HL-60/S4 treated with phorbol 12-myristate 13-acetate at 8.2 ng/mL for 4 days and 3 days (cell line): ENCODE measurements around the gene KRTAP9-4.
"Not testable (repeated sequence)": the region's sequence is repeated elsewhere in the genome, so short reads cannot be mapped to it uniquely, and the experiment has no call there.

Experiments used
- in situ Hi-C: fragments of 300-500 bp; cut with MboI; formaldehyde crosslinking; loops from 2 replicates; pipeline ENCODE4 v1.15.0; 2022; ENCODE audit warnings: low sequenced_read_pairs

Gene KRTAP9-4

DNA sequence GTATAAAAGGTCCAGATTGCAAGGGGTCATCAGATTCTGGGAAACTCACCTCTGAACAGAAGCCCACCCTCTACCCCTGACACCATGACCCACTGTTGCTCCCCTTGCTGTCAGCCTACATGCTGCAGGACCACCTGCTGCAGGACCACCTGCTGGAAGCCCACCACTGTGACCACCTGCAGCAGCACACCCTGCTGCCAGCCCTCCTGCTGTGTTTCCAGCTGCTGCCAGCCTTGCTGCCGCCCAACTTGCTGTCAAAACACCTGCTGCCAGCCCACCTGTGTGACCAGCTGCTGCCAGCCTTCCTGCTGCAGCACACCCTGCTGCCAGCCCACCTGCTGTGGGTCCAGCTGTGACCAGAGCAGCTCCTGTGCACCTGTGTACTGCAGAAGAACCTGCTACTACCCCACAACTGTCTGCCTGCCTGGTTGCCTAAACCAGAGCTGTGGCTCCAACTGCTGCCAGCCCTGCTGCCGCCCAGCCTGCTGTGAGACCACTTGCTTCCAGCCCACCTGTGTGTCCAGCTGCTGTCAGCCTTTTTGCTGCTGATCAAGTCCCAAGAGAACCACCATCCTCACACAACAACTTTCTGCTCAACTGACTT, at the start of gene KRTAP9-4:
TSS of gene KRTAP9-4 (plus strand) at position 51 of the 604 bp plus-strand sequence. CDS start at position 85, 34 bp downstream.
- in situ Hi-C loops = not testable (repeated sequence)

- in situ Hi-C loops = no loop called here
Measured at GRCh38 chr17:41211845-41212466, 37.5 kb upstream of the KRTAP9-4 start.

DNA sequence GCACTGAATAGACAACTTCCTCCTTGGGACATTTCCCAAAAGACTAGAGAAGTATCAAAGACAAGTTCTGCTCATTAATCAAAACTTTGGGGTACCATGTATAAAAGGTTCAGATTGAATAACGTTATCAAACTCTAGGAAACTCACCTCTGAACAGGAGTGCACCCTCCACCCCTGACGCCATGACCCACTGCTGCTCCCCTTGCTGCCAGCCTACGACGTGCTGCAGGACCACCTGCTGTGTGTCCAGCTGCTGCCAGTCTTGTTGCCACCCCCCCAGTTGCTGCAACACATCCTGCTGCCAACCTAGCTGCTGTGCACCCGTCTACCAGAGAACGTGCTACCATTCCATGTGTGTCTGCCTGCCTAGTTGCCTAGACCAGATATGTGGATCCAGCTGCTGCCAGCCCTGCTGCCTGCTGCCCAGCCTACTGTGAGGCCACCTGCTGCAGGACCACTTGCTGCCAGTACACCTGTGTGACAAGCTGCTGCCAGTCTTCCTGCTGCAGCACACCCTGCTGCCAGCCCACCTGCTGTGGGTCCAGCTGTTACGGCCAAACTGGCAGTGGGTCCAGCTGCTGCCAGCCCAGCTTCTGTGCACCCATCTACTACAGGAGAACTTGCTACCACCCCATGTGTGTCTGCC, 36.8 kb upstream of the KRTAP9-4 start:
- in situ Hi-C loops = no loop called here

- in situ Hi-C loops = no loop called here
Measured at GRCh38 chr17:41215681-41216080, 33.8 kb upstream of the KRTAP9-4 start.

GRCh38 chr17:41223821-41224220, 25.7 kb upstream of the KRTAP9-4 start:
- in situ Hi-C loops = no loop called here

DNA sequence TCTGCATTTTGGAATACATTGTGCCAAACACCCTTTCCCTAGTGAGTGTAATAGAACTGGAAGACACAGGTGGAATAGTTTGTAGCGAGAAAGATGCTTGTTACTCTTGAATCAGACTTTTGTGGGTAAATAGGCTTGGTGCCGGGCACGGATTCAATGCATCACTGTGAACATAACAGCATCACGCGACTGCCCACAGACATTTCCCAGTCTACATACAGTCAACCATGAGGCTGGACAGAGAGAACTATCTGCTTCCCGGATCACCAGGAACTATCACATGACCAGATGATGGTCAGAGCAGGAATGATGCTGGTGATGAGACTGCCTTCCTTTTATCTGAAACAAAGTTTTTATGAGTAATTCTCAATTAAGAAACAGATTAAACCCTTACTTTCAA, 23.4 kb upstream of the KRTAP9-4 start:
- in situ Hi-C loops = no loop called here

- in situ Hi-C loops = not testable (repeated sequence)
Measured at GRCh38 chr17:41226598-41227095, 22.8 kb upstream of the KRTAP9-4 start, which contains the start of gene KRTAP9-2. TSS of gene KRTAP9-2 (plus strand) at chr17:41226648. CDS start at chr17:41226655, 7 bp downstream.

- in situ Hi-C loops = no loop called here
Measured at GRCh38 chr17:41230094-41230493, 19.4 kb upstream of the KRTAP9-4 start.

- in situ Hi-C loops = no loop called here
Measured at GRCh38 chr17:41231731-41232130, 17.8 kb upstream of the KRTAP9-4 start.

- in situ Hi-C loops = not testable (repeated sequence)
Measured at GRCh38 chr17:41232399-41233105, 16.9 kb upstream of the KRTAP9-4 start, which contains the start of gene KRTAP9-3. TSS of gene KRTAP9-3 (plus strand) at chr17:41232449. CDS start at chr17:41232502, 53 bp downstream.

DNA sequence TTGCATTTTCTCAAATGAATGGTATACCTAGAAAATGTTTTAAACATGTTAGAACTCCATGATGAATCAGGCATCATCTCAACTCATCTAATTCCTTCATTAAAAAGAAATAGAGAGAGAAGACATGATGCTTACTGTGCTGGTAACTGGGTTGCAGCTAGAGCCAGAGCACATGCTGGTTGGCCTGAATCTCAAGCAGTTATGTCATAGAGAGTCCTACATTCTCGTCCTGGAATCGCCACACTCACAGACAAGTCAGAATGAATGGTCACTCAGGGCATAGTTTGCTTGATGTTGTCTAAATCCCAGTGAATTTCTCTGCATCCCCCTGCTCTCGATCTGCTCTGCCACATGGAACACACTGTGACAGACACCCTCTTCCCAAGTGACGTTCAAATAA, 12.4 kb upstream of the KRTAP9-4 start:
- in situ Hi-C loops = not testable (repeated sequence)

DNA sequence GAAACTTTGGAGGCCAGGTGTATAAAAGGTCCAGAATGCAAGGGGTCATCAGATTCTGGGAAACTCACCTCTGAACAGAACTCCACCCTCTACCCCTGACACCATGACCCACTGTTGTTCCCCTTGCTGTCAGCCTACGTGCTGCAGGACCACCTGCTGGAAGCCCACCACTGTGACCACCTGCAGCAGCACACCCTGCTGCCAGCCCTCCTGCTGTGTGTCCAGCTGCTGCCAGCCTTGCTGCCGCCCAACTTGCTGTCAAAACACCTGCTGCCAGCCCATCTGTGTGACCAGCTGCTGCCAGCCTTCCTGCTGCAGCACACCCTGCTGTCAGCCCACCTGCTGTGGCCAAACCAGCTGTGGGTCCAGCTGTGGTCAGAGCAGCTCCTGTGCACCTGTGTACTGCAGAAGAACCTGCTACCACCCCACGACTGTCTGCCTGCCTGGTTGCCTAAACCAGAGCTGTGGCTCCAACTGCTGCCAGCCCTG, 11.5 kb upstream of the KRTAP9-4 start, which contains the start of gene KRTAP9-8:
TSS of gene KRTAP9-8 (plus strand) at position 51 of the 489 bp plus-strand sequence. CDS start at position 104, 53 bp downstream.
- in situ Hi-C loops = not testable (repeated sequence)

- in situ Hi-C loops = not testable (repeated sequence)
Measured at GRCh38 chr17:41246995-41247787, 2.3 kb upstream of the KRTAP9-4 start.

- in situ Hi-C loops = no loop called here
Measured at GRCh38 chr17:41251261-41251660, 1.8 kb downstream of the KRTAP9-4 start.

GRCh38 chr17:41254861-41255260, 5.4 kb downstream of the KRTAP9-4 start:
- in situ Hi-C loops = no loop called here

- in situ Hi-C loops = not testable (repeated sequence)
Measured at GRCh38 chr17:41255381-41256290, 6.1 kb downstream of the KRTAP9-4 start, which contains the start of gene KRTAP9-9. TSS of gene KRTAP9-9 (plus strand) at chr17:41255384.

DNA sequence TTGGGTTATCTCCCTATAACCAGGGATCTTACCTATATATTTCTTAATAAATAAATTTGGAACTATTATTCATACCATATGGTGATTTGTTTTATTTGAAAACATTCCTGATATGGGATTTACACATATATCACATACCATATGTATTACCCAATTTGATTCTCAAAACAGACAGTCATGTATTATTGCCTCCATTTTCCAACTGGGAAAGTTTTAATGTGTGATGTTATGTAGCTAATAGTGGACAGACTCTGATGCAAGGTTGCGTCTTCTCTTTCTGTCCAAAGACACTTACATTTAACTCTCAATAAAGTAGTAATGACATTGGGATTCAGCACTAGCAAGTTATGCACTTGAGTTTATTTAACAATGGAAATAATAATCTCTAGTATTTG, 6.8 kb downstream of the KRTAP9-4 start:
- in situ Hi-C loops = no loop called here

DNA sequence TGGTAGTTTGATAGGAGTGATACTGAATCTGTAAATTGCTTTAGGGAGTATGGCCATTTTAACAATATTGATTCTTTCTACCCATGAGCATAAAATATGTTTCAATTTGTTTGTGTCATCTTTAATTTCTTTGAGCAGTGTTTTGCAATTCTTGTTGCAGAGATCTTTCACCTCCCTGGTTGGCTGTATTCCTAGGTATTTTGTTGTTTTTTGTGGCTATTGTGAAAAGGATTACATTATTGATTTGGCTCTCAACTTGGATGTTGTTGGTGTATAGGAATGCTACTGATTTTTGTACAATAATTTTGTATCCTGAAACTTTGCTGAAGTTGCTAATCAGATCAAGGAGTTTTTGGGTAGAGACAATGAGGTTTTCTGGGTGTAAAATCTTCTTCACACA, 8.9 kb downstream of the KRTAP9-4 start:
- in situ Hi-C loops = no loop called here

DNA sequence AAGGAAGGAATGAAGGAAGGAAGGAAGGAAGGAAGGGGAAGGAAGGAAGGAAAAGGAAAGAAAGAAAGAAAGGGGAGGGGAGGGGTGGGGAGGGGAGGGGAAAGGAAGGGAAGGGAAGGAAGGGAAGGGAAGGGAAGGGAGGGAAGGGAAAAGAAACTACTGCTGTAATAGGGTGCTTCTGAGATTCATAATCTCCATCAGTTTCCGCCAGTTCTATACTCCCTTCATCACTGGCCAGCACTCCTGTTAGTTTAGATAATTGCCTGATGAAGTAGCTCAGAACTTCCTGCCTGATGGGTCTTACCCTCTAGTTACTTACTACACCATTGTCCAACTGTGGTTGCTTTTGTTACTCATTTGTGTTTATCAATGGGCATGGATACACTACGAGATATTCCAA, 13.7 kb downstream of the KRTAP9-4 start:
- in situ Hi-C loops = no loop called here
